ENCODE measurements around the gene C9orf152. TPM values are rescaled to one million over a fixed set of nuclear protein-coding genes. Genes with fewer than 3 reads are reported as not detected.

C9orf152 gene
- total RNA-seq, 1 donor from 2014 or later = not detected

DNA sequence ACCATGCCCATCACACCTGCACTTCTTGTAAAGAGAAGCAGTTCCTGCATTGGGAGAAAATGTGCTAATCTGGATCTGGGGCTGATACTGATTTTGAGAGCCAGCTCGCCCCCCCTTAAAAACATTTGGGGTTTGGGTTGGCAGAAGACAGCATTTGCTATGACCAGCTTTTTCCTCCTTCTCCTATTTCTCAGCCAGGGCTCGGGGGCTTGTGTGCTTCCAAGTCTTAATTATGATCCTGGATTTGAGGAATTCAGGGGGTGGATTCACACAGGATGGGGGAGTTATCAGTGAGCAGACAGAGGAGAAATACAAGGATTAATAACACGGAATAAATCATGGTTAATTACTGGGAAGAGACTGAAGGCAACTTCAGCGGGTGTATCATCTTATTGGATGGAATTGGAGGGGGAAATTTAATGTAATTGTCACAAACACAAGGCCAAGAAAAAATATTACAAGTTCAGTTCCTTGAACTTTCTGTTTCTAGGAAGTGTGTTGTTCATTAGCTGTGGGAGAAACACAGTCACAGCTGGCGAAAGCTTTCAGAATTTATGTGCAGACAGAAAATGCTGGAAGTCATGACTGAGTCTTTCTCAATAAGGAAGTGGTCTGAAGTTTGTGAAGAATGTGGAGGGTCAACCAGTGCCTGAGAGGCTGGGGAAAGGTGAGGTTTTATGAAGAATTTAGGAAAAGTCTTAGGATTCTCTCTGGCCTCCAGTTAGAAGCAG, 15.3 kb downstream of the C9orf152 start:
- H3K4me1 Mint-ChIP-seq (ENCODE audit: low read depth) = peaks cover 5% of the 10 kb centered on the region
- H3K4me3 Mint-ChIP-seq (ENCODE audit: low read depth) = no peak overlapping the region
- no peak overlapping the region for H3K27ac Mint-ChIP-seq
- H3K27me3 Mint-ChIP-seq = no peaks in the 10 kb centered on the region
- peaks cover 3% of the 10 kb centered on the region for H3K36me3 Mint-ChIP-seq (ENCODE audit: insufficient read depth)
- TF ChIP-seq, protein P1, sequence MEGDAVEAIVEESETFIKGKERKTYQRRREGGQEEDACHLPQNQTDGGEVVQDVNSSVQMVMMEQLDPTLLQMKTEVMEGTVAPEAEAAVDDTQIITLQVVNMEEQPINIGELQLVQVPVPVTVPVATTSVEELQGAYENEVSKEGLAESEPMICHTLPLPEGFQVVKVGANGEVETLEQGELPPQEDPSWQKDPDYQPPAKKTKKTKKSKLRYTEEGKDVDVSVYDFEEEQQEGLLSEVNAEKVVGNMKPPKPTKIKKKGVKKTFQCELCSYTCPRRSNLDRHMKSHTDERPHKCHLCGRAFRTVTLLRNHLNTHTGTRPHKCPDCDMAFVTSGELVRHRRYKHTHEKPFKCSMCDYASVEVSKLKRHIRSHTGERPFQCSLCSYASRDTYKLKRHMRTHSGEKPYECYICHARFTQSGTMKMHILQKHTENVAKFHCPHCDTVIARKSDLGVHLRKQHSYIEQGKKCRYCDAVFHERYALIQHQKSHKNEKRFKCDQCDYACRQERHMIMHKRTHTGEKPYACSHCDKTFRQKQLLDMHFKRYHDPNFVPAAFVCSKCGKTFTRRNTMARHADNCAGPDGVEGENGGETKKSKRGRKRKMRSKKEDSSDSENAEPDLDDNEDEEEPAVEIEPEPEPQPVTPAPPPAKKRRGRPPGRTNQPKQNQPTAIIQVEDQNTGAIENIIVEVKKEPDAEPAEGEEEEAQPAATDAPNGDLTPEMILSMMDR (IDR thresholded peaks at IDR 0.05; ENCODE audit: unreplicated experiment) = no peak
- H3K9me3 Mint-ChIP-seq (ENCODE audit: low read depth) = peaks cover 6% of the 10 kb centered on the region
- DNase-seq (ENCODE audit: low spot score, unreplicated experiment) = no peak

DNA sequence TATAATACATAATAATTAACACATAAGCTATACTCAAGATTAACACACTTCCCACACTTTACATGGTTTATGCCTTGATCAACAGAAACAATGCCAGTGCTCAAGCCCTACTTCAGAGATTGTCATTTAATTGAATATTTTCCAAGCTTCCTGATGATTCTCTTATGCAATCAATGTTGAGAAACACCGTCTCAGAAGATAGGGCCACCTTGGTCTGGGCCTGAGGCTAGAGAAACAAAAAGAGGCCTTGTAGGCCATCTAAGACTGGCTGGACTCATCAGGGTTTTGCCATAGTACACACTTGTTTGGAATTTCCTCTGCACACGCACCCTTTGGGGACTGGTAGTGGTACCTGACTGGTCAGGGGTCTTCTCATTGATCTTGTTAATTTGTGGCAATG, 16.3 kb downstream of the C9orf152 start:
- Mint-ChIP-seq H3K36me3 (ENCODE audit: insufficient read depth) (peaks cover 3% of the 10 kb centered on the region), H3K27ac (no peak overlapping the region), H3K4me3 (ENCODE audit: low read depth) (no peak overlapping the region), H3K27me3 (no peaks in the 10 kb centered on the region), H3K4me1 (ENCODE audit: low read depth) (peaks cover 5% of the 10 kb centered on the region), H3K9me3 (ENCODE audit: low read depth) (peaks cover 6% of the 10 kb centered on the region)
- no peak for DNase-seq (ENCODE audit: low spot score, unreplicated experiment)
- TF ChIP-seq, protein P1 (IDR thresholded peaks at IDR 0.05; ENCODE audit: unreplicated experiment) = no peak

DNA sequence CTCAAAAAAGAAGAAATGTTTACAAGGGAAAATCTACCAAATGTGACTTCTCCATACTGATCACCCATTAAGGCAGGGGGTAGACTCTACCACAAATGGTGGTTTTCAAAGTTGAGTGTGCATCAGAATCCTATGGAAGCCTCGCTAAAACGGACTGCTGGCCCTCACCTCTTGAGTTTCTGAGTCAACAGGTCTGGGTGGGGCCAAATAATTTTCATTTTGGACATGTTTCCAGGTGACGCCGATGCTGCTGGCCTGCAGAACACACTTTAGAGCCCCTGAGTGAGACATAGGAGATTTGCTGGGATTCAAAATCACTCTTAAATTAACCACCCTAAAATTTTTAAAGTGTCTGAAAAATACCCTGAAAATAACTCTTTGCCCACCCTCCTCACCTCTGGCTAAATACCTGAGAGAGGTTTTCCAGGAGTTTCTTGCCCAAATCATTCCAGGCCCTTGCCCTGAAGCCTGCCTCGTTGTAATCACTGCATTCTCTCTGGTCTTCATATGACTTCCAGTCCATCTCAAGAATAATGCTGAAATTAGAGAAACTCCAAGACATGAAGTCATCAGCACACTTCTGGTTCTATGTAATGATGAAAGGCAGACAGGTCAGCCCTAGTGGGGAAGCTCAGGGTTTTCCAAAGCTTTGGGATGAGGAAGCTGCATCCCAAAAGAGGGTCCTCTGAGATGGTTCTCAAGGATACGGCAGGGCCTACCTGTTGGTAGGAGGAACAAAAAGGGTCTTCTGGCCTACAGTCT, 18.2 kb downstream of the C9orf152 start:
- TF ChIP-seq, protein P1 (IDR thresholded peaks at IDR 0.05; ENCODE audit: unreplicated experiment) = no peak

DNA sequence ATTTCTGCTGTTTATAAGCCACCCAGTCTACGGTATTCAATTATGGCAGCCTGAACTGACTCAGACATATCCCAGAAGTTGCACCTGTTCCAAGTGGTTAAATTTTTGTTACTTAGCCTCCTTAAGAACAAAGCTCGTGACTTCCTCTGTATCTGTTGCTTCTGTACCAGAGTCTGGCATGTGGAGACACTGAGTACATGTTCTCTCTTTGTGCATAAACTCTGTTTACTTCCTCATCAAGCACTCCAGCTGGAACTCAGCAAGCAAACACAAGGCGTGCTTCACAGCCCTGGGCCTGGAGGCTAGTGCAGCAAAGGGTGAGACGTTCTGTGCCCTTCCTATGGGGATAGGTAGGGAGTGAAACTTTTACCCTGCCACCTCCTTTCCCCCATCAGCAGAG, 19.0 kb downstream of the C9orf152 start:
- H3K4me1 Mint-ChIP-seq (ENCODE audit: low read depth) = peaks cover 2% of the 10 kb centered on the region
- TF ChIP-seq, protein P1 (IDR thresholded peaks at IDR 0.05; ENCODE audit: unreplicated experiment) = no peak
- peaks cover 1% of the 10 kb centered on the region for H3K36me3 Mint-ChIP-seq (ENCODE audit: insufficient read depth)
- no peak overlapping the region for H3K4me3 Mint-ChIP-seq (ENCODE audit: low read depth)
- no peak for DNase-seq (ENCODE audit: low spot score, unreplicated experiment)
- peak overlapping the region; percentile 50 for H3K27ac Mint-ChIP-seq
- H3K27me3 Mint-ChIP-seq = no peaks in the 10 kb centered on the region
- H3K9me3 Mint-ChIP-seq (ENCODE audit: low read depth) = peaks cover 4% of the 10 kb centered on the region

More for the DNA sequence above, 18.2 kb downstream of the C9orf152 start:
- no peak overlapping the region for H3K4me3 Mint-ChIP-seq (ENCODE audit: low read depth)
- peaks cover 6% of the 10 kb centered on the region for H3K9me3 Mint-ChIP-seq (ENCODE audit: low read depth)
- no peak for DNase-seq (ENCODE audit: low spot score, unreplicated experiment)
- no peaks in the 10 kb centered on the region for H3K27me3 Mint-ChIP-seq
- no peak overlapping the region for H3K27ac Mint-ChIP-seq
- peaks cover 3% of the 10 kb centered on the region for H3K36me3 Mint-ChIP-seq (ENCODE audit: insufficient read depth)
- H3K4me1 Mint-ChIP-seq (ENCODE audit: low read depth) = peaks cover 5% of the 10 kb centered on the region

DNA sequence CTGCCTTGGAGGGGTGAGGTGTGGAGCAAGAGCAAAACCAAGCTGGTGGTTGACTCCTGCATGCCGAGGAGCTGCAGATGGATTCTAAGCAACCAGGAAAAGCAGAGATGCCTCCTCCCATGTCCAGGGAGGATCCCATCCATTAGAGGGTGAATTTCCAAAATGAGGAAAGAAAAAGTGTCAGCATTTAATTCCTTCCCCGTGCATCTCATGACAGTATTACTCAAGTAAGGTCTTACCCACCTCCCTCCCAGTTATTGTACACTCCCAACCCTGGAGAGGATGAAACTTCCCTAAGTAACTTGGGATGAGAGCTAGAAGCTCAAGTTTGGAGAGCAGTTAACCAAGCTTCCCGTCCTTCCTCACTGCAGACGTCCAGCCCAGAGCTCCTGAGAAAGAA, 19.9 kb downstream of the C9orf152 start:
- H3K36me3 Mint-ChIP-seq (ENCODE audit: insufficient read depth) = peaks cover 1% of the 10 kb centered on the region
- no peak overlapping the region for H3K4me3 Mint-ChIP-seq (ENCODE audit: low read depth)
- TF ChIP-seq, protein P1 (IDR thresholded peaks at IDR 0.05; ENCODE audit: unreplicated experiment) = no peak
- H3K27me3 Mint-ChIP-seq = no peaks in the 10 kb centered on the region
- peaks cover 2% of the 10 kb centered on the region for H3K4me1 Mint-ChIP-seq (ENCODE audit: low read depth)
- no peak for DNase-seq (ENCODE audit: low spot score, unreplicated experiment)
- peaks cover 3% of the 10 kb centered on the region for H3K9me3 Mint-ChIP-seq (ENCODE audit: low read depth)
- no peak overlapping the region for H3K27ac Mint-ChIP-seq
